ENCODE measurements around the gene VPS9D1. TPM values are rescaled to one million over a fixed set of nuclear protein-coding genes. Genes with fewer than 3 reads are reported as not detected.
A peak's percentile ranks its signal among the peaks of the same experiment; 100 is the strongest.

The VPS9D1 gene
- total and polyA plus RNA-seq, 10 of the 15 experiments (the other 5 are each of a cell fraction or from before 2014, with no cell fraction given), result 0.65 to 4.2 (median 1.1) TPM

- TF ChIP-seq, protein P1, sequence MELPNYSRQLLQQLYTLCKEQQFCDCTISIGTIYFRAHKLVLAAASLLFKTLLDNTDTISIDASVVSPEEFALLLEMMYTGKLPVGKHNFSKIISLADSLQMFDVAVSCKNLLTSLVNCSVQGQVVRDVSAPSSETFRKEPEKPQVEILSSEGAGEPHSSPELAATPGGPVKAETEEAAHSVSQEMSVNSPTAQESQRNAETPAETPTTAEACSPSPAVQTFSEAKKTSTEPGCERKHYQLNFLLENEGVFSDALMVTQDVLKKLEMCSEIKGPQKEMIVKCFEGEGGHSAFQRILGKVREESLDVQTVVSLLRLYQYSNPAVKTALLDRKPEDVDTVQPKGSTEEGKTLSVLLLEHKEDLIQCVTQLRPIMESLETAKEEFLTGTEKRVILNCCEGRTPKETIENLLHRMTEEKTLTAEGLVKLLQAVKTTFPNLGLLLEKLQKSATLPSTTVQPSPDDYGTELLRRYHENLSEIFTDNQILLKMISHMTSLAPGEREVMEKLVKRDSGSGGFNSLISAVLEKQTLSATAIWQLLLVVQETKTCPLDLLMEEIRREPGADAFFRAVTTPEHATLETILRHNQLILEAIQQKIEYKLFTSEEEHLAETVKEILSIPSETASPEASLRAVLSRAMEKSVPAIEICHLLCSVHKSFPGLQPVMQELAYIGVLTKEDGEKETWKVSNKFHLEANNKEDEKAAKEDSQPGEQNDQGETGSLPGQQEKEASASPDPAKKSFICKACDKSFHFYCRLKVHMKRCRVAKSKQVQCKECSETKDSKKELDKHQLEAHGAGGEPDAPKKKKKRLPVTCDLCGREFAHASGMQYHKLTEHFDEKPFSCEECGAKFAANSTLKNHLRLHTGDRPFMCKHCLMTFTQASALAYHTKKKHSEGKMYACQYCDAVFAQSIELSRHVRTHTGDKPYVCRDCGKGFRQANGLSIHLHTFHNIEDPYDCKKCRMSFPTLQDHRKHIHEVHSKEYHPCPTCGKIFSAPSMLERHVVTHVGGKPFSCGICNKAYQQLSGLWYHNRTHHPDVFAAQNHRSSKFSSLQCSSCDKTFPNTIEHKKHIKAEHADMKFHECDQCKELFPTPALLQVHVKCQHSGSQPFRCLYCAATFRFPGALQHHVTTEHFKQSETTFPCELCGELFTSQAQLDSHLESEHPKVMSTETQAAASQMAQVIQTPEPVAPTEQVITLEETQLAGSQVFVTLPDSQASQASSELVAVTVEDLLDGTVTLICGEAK (IDR thresholded peaks at IDR 0.05; ENCODE audit: borderline replicate concordance), result no peak
- TF ChIP-seq MTA2 (IDR thresholded peaks at IDR 0.05; ENCODE audit: low read depth) (no peak), NR2F1 (conservative IDR thresholded peaks at IDR 0.05) (no peak)
These were observed 49.7 kb upstream of the VPS9D1 start (continued) for GRCh38 chr16:89770367-89770766.

DNA sequence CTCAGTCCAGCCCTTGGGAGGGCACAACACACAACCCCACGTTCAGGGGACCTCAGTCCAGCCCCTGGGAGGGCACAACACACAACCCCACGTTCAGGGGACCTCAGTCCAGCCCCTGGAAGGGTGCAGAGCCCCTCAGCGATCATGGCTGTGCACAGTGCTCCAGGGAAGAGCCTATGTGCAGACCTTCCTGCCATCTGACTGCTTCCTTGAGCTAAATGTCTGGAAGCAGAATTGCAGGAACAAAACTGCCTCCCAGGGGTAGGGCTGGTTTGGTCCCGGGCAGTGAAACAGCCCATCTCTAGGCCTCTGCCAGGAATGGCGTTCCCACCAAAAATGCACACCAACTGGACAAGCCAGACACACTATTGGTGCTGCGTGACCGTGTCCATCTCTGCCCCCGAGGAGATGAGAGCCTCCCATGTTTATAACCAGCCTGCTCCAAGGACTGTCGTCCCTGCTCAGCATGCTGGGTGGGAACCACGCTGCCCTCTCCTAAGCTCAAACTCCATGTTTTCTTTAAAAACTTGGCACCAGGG lies 44.7 kb upstream of the VPS9D1 start:
- FAIRE-seq (no peak), ATAC-seq (peak; percentile 22), DNase-seq (ENCODE audit: low read depth, low spot score) (no peak)
- Histone ChIP-seq H3K9me3 (replicated peaks; ENCODE audit: control insufficient read depth, insufficient read depth, low read length) (no peaks in the 10 kb centered on the region), H3K27ac (ENCODE audit: control insufficient read depth, insufficient read depth) (peak overlapping the region; percentile 83), H3K4me1 (ENCODE audit: control insufficient read depth, insufficient read depth, low read length) (peaks cover 50% of the 10 kb centered on the region), H3K36me3 (ENCODE audit: control insufficient read depth in 2 of 2, insufficient read depth in 2 of 2, low read length in 1 of 2) (peaks cover 21 to 23% of the 10 kb centered on the region in 2 experiments), H3K79me2 (ENCODE audit: control insufficient read depth, insufficient read depth, low read length) (no peaks in the 10 kb centered on the region), H3K4me3 (no peak overlapping the region), H4K20me1 (ENCODE audit: control insufficient read depth, insufficient read depth) (no peaks in the 10 kb centered on the region), H3K4me2 (ENCODE audit: control insufficient read depth, insufficient read depth) (peak overlapping the region; percentile 98), H3K9ac (ENCODE audit: control insufficient read depth, insufficient read depth, low read length) (no peak overlapping the region), H2AFZ (ENCODE audit: control insufficient read depth, low read depth, low read length) (no peak overlapping the region), H3K27me3 (replicated peaks in 1 of 2; ENCODE audit: control insufficient read depth in 2 of 2, insufficient read depth in 2 of 2, low read length in 1 of 2) (no peaks in the 10 kb centered on the region)
- ChIA-PET POLR2A (interaction anchor here (0.6 kb wide), 1 partner anchor 66 kb away, joined by 3 read pairs; no protein-coding TSS in a partner anchor), SMC1A (ENCODE audit: uncharacterized antibody, unreplicated experiment) (interaction anchor here (1.0 kb wide), 1 partner anchor 59 kb away, joined by 3 read pairs; no protein-coding TSS in a partner anchor), CTCF (interaction anchor here (0.7 to 0.9 kb wide), 2 partner anchors 94 to 96 kb away, joined by 3 read pairs; no protein-coding TSS in a partner anchor), RAD21 (ENCODE audit: unreplicated experiment) (interaction anchor here (1.1 to 1.9 kb wide), 2 partner anchors 59 to 65 kb away, joined by 3 to 6 read pairs; no protein-coding TSS in a partner anchor)
- in situ Hi-C loops (cut with MboI) (no loop called here), intact Hi-C loops (cut with micrococcal nuclease; ENCODE audit: unreplicated experiment) (loop anchor here (2.0 kb wide), 1 partner anchor 45 kb away; the partner anchor contains the start of genes VPS9D1 and ZNF276)
- BruUV-seq (replicated peaks), result no TSS peak
- 46% methylated on average over 10 of the region's 10 CpGs for WGBS (ENCODE audit: insufficient coverage, insufficient replicate concordance, low lambda C conversion rate, missing lambda C conversion rate)
- 0 out of 2 replicates have a peak, but pooled peaks have one; percentile 5 for TF ChIP-seq POLR2AphosphoS5 (IDR thresholded peaks at IDR 0.05; ENCODE audit: low read length)
- no peak for TF ChIP-seq FOS (IDR thresholded peaks at IDR 0.05; ENCODE audit: borderline replicate concordance, extremely low read depth, insufficient read length)
- TF ChIP-seq ZNF384 (IDR thresholded peaks at IDR 0.05; ENCODE audit: borderline replicate concordance, low read depth, low read length), result no peak
- TF ChIP-seq SMARCA5 (IDR thresholded peaks at IDR 0.05), result 0 out of 2 replicates have a peak, but pooled peaks have one; percentile 22

All from GM12878 (cell line).